HG03342 (cell line): Measurements from ENCODE around the gene TAF1B.
"Not testable (repeated sequence)": the region's sequence is repeated elsewhere in the genome, so short reads cannot be mapped to it uniquely, and the experiment has no call there.

Experiments
- ATAC-seq: cut with Tn5 transposase; IDR thresholded peaks from one replicate; pipeline ENCODE4 v1.9.1; 2021; ENCODE audit warnings: mild to moderate bottlenecking, moderate library complexity; ENCODE audit not compliant: unreplicated experiment

TAF1B gene

GRCh38 chr2:9826208-9826607 lies 17.1 kb upstream of the TAF1B start:
- ATAC-seq: no peak

DNA sequence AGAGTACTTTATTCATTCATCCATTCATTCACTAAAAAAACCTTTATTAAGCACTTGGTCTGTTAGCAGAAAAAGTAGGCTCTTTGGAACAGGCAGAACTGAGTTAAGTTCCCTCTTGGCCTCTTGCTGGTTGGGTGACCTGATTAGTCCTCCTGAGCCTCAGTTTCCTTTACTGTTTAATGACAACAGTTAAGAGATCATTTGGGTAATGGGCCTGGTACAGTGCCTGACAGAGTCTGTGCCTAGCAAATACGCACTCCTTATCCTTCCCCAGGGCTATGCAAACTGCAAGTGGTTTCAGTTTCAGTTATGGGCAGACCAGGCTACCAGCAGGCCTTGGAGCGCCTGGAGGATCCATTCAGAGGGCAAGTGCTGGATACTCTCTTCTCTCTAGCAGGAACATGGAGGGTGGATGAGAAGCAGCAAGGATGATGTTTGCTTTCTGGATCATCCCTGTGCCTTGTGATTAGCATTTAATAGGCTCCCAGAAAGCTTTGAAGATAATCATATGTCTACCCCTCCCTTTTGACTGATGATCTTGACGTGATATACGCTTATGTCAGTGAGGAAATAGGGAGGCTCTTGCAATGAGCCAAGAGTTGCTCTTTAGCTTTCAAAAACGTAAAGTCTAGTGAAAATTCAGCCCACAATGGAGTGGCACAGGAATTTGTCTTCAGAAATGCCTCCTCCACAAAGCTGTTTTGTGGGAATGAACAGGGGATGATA lies 12.4 kb upstream of the TAF1B start:
- ATAC-seq: no peak

DNA sequence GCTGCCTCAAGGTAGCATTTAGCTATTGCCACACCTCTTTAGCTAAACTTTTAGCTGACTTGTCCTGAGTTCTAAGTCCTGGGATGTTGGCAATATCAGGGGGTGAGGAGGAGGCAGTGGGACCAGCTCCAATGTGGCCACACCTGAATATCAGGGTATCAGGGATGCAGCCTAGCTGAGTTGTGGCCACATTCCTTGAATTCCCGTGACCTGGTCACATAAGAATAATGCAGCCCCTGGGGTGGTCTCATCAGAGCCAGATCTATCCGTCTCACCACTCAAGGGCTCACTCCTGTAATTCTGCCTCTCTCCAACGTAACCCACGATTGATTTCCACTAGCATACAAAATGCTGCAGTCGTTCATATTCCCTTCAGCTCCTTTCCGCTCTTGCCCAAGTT lies 11.6 kb upstream of the TAF1B start:
- ATAC-seq: no peak

- ATAC-seq: no peak
These were observed 10.7 kb upstream of the TAF1B start for GRCh38 chr2:9832586-9832985.

DNA sequence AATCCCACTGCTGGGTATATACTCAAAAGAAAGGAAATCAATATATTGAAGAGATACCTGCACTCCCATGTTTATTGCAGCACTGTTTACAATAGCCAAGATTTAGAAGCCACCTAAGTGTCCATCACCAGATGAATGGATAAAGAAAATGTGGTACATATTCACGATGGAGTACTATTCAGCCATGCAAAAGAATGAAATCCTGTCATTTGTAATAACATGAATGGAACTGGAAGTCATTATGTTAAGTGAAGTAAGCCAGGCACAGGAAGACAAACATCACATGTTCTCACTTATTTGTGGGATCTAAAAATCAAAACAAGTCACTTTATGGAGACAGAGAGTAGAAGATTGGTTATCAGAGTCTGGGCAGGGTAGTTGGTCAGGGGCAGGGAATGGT lies 8.2 kb upstream of the TAF1B start:
- not testable (repeated sequence) for ATAC-seq

- ATAC-seq: no peak
These were observed 7.2 kb upstream of the TAF1B start for GRCh38 chr2:9836074-9836473.

GRCh38 chr2:9836517-9836916 lies 6.8 kb upstream of the TAF1B start:
- ATAC-seq: no peak

GRCh38 chr2:9837451-9837850 lies 5.8 kb upstream of the TAF1B start:
- ATAC-seq: no peak

GRCh38 chr2:9838391-9838790 lies 4.9 kb upstream of the TAF1B start:
- ATAC-seq: no peak

GRCh38 chr2:9842487-9843228 lies 616 bp upstream of the TAF1B start:
- ATAC-seq: no peak

DNA sequence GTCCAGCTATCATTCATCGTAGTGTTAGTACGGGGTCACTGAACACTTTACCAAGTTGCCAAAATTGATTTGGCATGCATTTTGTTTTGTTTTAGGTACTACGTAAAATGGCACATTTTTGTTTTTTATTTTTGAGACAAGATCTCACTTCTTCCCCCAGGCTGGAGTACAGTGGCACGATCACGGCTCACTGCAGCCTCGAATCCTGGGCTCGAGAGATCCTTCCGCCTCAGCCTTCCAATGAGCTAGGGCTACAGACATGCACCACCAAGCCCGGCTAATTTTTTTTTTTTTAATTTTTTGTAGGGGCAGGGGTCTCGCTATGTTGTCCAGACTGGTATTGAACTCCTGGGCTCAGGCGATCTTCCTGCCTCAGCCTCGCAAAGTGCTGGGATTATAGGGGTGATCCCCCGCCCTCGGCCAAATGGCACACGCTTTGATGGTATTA lies 786 bp downstream of the TAF1B start:
- no peak for ATAC-seq

GRCh38 chr2:9844576-9844975 lies 1.3 kb downstream of the TAF1B start:
- no peak for ATAC-seq

GRCh38 chr2:9846554-9846953 lies 3.3 kb downstream of the TAF1B start:
- no peak for ATAC-seq

GRCh38 chr2:9847140-9847539 lies 3.9 kb downstream of the TAF1B start:
- ATAC-seq: no peak

DNA sequence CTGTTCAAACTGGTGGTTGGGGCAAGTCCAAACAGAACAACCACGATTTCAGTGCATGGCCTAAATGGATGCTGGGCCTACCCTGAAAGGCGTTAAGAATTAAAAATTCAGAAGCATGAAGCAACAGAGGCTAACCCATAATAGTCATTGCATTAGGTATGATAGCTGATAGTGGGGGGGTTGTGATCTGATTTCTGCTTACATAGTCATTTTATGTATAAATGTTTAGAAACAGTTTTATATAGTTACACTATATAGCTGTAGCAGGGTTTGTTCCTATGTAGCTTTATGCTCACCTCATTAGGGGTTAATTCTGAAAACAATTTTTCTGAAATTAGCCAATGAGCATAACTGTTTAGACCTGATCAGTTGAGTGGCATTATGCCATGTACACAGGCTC lies 9.6 kb downstream of the TAF1B start:
- ATAC-seq: no peak

DNA sequence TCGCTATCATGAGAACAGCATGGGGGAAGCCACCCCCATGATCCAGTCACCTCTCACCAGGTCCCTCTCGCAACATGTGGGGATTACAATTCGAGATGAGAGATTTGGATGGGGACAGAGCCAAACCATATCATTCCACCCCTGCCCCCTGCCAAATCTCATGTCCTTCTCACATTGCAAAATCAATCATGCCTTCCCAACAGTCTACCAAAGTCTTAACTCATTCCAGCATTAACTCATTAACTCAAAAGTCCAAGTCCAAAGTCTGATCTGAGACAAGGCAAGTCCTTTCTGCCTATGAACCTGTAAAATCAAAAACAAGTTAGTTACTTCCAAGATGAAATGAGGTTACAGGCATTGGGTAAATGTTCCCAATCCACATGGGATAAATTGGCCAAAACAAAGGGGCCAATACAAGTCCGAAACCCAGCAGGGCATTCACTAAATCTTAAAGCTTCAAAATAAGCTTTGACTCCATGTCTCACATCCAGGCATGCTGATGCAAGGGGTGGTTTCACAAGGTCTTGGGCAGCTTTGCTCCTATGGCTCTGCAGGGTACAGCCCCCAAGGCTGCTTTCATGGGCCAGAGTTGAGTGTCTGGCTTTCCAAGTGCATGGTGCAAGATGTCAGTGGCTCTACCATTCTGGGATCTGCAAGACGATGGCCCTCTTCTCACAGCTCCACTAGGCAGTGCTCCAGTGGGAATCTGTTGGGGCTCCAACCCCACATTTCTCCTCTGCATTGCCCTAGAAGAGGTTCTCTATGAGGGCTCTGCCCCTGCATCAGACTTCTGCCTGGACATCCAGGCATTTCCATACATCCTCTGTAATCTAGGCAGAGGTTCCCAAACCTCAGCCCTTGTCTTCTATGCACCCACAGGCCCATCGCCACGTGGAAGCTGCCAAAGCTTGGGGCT lies 14.8 kb downstream of the TAF1B start:
- no peak for ATAC-seq

DNA sequence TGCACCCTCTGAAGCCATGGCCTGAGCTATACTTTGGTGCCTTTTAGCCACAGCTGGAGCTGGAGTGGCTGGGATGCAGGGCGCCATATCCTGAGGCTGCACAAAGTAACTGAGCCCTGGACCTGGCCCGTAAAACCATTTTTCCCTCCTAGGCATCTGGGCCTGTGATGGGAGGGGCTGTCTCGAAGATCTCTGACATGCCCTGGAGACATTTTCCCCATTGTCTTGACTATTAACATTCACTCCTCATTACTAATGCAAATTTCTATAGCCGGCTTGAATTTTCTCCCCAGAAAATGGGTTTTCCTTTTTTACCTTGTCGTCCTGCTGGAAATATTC lies 15.4 kb downstream of the TAF1B start:
- no peak for ATAC-seq

- not testable (repeated sequence) for ATAC-seq
These were observed 17.8 kb downstream of the TAF1B start for GRCh38 chr2:9860922-9861580.

DNA sequence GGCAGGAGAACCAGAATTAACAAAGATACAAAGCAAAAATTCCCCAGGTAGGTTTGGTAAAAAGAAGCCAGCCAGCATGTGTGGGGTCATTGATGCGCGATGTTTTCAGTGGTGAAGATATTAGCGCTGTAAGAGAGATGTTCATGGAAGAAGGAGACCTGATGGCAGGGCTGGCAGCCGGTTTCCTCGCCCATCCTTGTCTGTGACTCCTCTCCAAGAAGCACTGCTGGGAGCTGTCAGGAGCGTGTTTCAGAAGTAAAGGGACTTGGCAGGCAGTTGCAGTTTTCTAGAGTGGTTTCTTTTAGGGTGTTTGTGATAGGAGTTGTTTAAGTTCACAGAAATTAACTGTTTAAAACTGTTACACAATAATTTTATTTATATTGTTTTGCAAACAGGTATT lies 24.6 kb downstream of the TAF1B start:
- ATAC-seq: no peak

- ATAC-seq: no peak
These were observed 30.1 kb downstream of the TAF1B start for GRCh38 chr2:9873337-9873736.

DNA sequence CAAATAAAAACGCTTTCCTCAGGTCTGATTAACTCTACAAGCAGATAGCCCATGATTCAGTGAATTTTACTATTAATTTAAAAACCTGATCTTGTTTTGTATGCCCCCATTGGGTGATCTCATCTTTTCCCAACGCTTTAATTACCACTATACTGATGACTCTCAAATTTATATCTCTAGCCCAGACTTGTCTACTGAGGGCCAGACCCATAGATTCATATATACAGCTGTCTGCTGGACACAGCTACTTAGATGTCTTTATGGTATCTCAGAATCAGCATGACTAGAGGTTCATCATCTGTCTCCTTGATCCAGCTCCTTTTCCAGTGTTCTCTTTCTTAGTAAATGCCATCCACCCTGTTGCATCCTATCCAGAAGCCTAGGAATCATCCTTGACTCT lies 33.8 kb downstream of the TAF1B start:
- no peak for ATAC-seq
